HL-60/S4 (cell line): Measurements from ENCODE around the gene SLC22A3.

ENCODE experiments used
- in situ Hi-C: fragments of 300-500 bp; cut with MboI; formaldehyde crosslinking; loops from 2 replicates; pipeline ENCODE4 v1.14.3; 2022; ENCODE audit warnings: low sequenced_read_pairs

SLC22A3 gene

GRCh38 chr6:160400446-160400845 lies 52.3 kb downstream of the SLC22A3 start:
- in situ Hi-C loops = no loop called here

GRCh38 chr6:160408528-160408927 lies 60.4 kb downstream of the SLC22A3 start:
- in situ Hi-C loops = no loop called here

DNA sequence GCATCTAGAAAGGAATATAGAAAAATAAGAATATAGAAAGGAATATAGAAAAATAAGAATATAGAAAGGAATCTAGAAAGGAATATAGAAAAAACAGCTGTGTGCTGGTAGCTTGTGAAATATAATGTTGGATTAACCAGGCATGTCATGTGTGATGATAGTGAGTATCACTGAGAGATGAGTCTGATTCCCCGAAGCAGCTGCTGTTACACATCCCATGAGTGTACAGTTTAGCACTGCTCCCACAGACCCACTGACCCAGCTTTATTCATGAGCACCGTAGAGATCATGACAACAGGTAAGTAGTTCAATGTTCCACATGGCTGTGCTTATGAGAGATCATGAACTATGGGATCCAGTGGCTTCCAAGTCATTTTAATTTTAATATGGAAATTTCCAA lies 64.8 kb downstream of the SLC22A3 start:
- in situ Hi-C loops = no loop called here

- in situ Hi-C loops = no loop called here
Observed at GRCh38 chr6:160417146-160417545, 69.0 kb downstream of the SLC22A3 start.

DNA sequence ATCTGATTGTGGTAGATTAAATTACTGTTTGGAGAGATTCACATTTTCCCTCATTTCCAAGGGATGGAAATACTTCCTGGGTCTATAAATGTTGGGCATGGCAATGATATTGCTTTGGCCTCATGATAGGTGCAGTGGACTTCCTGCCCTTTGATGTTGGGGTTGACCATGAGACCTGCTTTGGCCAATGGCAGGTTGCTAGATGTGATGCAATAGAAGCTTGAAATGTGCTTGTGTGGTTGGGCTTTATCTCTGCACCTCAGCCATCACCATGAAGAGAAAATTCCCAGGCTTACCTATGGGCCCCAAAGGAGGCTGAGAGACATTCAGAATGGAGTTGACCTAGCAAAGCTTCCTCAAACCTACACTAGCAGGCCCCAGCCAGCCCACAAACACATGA lies 69.4 kb downstream of the SLC22A3 start:
- in situ Hi-C loops = no loop called here

GRCh38 chr6:160418370-160418769 lies 70.2 kb downstream of the SLC22A3 start:
- in situ Hi-C loops = no loop called here

GRCh38 chr6:160419488-160419887 lies 71.3 kb downstream of the SLC22A3 start:
- in situ Hi-C loops = no loop called here

DNA sequence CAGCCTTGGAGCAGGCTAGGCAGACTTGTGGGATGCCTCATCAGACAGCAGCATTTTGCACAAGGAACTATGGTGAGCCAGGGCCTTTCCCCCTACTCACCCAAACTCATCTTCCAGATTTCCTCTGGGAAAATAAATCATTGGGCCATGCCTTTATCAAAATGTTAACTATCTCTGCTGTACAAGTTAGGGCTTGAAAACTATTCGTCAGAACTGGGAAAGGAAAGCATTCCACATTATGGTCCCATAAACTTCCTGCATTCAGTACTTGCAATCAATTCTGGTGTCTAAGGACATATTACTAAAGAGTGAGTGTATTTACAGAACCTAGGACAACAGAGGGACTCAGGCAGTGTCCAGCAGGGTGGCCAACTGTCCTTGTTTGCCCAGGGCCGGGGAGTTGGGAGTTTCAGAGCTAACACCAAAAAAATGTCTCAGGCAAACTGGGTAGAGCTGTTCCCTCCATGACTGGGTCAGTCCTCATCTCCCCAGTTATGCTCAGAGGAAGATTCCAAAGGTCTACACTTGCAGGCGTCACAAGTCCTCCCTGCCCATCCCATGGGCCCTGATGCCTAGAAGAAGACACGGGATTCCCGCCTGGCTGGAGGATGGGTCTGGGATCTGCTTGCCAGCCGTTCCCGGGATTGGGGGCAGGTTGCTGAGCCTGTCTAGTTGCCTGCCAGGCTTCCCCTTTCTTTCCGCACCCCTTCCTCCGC lies 72.2 kb downstream of the SLC22A3 start:
- in situ Hi-C loops = no loop called here

GRCh38 chr6:160420969-160421556 lies 72.9 kb downstream of the SLC22A3 start:
- in situ Hi-C loops = no loop called here

DNA sequence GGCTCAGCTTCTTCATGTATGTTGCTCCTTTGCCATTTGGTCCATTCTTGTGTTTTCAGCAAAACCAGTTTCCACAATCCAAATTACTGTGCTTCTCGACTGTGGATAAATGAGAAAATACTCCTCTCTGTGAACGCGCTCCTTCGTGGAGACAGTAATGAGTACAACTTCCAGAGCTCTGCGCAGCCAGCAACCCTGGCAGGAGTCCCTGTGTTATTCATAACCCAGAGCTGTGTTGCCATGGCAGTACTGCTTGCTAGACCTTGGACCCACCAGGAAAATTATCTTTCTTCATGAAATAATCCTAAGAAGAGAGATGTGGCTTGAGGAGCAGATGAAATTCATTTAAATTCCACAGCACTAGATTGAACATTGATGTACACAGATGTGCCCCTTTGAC lies 73.7 kb downstream of the SLC22A3 start:
- in situ Hi-C loops = no loop called here

DNA sequence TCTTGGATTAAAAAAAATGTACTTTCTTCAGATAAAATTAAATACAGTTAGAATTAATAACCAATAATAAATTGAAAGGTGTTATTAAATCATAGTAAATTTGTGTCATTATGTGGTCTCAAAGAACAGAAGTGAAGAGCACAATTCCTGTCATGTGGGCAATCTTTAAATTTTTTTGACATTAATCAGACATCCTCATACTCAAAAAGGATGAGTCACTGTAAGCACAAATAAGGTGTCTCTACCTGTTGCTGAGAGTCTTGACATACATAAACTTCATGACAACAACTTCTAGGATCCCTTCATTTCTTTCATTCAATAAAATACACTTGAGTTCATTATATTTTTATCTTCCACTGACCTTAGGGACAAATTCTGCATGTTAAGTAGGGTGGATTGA lies 76.1 kb downstream of the SLC22A3 start:
- in situ Hi-C loops = no loop called here

DNA sequence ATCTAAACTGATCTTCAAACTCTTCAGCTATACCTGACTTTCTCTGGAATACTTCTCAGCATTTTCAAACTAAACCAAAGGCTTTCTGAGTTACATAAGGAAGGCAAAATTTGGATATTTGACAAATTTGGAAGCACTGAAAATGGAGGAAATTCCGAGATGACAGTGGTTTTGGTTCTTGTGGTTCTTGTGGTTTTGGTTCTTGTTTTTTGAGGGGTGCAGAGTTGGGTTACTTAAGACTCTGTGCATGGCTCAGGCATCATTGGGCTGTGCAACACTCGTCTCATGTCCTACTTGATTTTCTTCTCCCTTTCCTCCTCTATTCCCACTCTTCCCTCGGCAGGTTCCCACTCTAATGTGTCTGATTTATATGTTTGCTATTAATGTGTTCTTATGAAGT lies 78.0 kb downstream of the SLC22A3 start:
- in situ Hi-C loops = no loop called here

DNA sequence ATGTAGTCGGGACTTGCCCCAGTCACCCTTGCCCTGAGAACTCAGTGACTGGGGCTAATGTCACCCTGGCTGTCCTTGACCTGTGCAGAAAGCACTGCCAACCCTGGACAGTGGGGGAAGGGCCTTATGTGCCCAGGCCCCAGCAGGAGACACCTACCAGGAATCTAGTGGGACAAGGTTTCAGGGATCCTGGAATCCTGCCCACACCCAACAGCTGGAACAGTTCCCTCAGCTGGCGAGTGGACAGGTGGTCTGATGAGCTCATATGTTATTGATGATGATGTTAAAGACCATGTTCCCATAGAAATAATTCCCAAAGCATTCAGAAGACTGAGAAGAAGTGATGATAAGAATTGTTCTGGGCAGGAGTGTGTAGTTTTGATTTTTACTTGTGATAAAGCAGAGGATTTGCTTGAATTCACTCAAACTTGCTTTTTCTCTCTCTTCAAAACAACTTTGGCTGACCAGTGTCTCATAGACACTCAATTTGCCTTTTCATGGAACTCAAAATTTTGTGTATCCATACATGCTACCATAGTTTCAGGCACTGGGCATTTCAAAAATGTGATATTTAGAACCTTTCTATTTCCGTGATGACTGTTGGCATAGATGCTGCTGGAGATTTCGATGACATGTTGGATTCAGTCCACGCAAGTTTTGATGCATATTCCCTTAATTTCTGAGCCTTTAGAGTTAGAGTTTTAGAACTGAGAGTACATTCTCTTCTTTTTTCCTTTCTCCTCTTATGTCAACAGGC lies 79.3 kb downstream of the SLC22A3 start:
- in situ Hi-C loops = no loop called here

DNA sequence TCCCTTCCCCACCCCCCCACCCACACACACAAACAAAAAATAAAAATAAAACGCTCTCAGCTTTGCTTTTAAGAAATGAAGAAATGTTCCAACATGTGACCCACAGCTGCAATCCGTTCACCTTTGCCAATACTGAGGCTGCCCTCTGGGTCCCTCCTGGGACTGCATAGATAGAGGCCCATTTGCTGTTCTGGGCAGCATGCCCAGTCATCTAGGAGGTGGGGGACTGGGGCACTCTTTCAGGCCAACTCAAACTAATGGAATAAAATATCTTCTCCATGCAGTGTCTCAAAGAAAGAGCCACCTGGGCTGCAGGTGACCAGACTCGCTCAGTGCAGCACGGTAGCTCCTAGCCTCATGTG lies 79.9 kb downstream of the SLC22A3 start:
- in situ Hi-C loops = no loop called here

- in situ Hi-C loops = no loop called here
Observed at GRCh38 chr6:160428818-160429619, 80.8 kb downstream of the SLC22A3 start.

- in situ Hi-C loops = no loop called here
Observed at GRCh38 chr6:160429620-160429895, 81.4 kb downstream of the SLC22A3 start.

DNA sequence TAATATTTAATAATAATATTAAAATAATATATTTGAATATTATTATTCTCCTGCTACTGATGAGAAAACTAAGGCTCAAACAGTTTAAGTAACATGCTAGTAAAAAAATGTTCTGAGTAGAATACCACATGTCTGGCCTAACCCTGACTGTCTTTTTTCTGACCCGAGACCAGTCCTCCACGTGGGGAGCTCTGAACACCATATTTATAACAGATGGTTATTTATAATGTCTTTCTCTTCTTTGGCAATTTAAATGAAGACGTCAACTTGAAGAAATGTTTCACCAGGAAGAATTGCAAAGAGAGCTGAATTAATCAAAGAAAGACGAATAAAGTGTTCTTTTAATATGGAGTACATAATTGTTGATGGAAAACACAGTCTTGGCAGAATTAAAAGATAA lies 82.0 kb downstream of the SLC22A3 start:
- in situ Hi-C loops = no loop called here

DNA sequence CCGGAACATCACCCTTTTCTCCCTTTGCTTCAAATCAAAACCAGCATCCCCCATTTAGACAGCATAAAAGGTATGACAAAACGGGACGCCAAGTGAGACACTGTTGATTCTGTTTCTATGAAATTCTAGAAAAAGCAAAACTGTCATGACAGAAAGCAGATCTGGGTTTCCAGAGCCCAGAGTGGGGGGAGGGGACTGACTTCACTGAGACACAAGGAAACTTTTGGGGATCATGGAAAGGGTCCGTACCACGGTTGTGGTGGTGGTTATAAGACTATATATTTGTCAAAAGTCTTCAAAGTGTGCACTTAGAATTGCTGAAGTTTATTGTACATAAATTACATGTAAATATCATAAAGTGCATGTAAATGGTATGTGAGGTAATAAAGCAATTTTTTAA lies 82.6 kb downstream of the SLC22A3 start:
- in situ Hi-C loops = no loop called here

DNA sequence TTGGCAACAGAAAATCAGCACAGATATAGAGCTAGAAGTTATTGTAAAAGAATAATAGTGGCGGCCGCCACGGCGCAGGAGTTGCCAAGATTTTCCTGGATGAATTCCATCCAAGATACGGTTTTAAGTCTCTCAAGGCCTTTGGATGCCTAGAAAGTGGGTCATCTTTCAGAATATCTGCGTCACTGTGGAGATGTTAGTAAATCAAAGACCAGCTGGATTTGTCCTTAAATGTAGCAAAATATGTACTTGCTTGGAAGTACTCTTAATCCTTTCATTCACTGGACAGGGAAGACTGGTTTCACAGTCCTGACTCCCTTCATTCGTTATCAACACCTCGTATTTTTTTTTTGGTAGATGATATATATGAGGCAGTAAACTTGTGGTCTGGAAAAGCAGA lies 83.0 kb downstream of the SLC22A3 start:
- in situ Hi-C loops = no loop called here

- in situ Hi-C loops = no loop called here
Observed at GRCh38 chr6:160431791-160432404, 83.7 kb downstream of the SLC22A3 start.

- in situ Hi-C loops = no loop called here
Observed at GRCh38 chr6:160435935-160436334, 87.8 kb downstream of the SLC22A3 start.
